Natural killer cell (primary cell): Measurements from ENCODE around the gene PTP4A2. TPM values are rescaled to one million over a fixed set of nuclear protein-coding genes. Genes with fewer than 3 reads are reported as not detected.
A peak's percentile ranks its signal among the peaks of the same experiment; 100 is the strongest.
"Not testable (repeated sequence)": the region's sequence is repeated elsewhere in the genome, so short reads cannot be mapped to it uniquely, and the experiment has no call there.

Experiments
- ATAC-seq, 3 donors: fragments of 150-1000 bp in 2 of 3; fragments of 200-7000 bp in 1 of 3; cut with Tn5 transposase; 1 replicate in 1 of 3; 2 replicates in 2 of 3; pipeline ENCODE4 v1.10.0; 2021; ENCODE audit warnings: mild to moderate bottlenecking in 2 of 3, moderate library complexity in 2 of 3
- DNase-seq, 2 donors: peaks; one replicate each; pipeline versions ENCODE4 v3.0.0 to v3.0.0-alpha.2; 2013 to 2021; ENCODE audit warnings: mixed read lengths in 1 of 2
- H3K27ac ChIP-seq: one replicate; pipeline ENCODE4 v1.5.1; 2013; ENCODE audit warnings: mild to moderate bottlenecking, low read length
- H3K27me3 ChIP-seq: one replicate; pipeline ENCODE4 v1.6.1; 2013; ENCODE audit warnings: low read length; ENCODE audit not compliant: control insufficient read depth, insufficient read depth
- H3K36me3 ChIP-seq: one replicate; pipeline ENCODE4 v1.6.1; 2013; ENCODE audit warnings: low read length; ENCODE audit not compliant: control insufficient read depth, insufficient read depth
- H3K4me1 ChIP-seq: one replicate; pipeline ENCODE4 v1.6.1; 2013; ENCODE audit warnings: low read length; ENCODE audit not compliant: control insufficient read depth, insufficient read depth
- H3K4me3 ChIP-seq: one replicate; pipeline ENCODE4 v1.5.1; 2013; ENCODE audit warnings: low read length
- H3K9me3 ChIP-seq: one replicate; pipeline ENCODE4 v1.6.1; 2013; ENCODE audit warnings: low read length; ENCODE audit not compliant: control insufficient read depth, insufficient read depth
- H3K27ac Mint-ChIP-seq, 2 donors: one replicate each; pipeline ENCODE4 v1.8.0; 2022; ENCODE audit warnings: mild to moderate bottlenecking in 2 of 2, mixed read lengths in 2 of 2, moderate library complexity in 1 of 2
- H3K27me3 Mint-ChIP-seq, 2 donors: one replicate each; pipeline ENCODE4 v1.8.0; 2022; ENCODE audit warnings: low read depth in 2 of 2, mixed read lengths in 2 of 2
- H3K36me3 Mint-ChIP-seq: one replicate; pipeline ENCODE4 v1.8.0; 2022; ENCODE audit warnings: mixed read lengths
- H3K4me1 Mint-ChIP-seq, 2 donors: one replicate each; pipeline ENCODE4 v1.8.0; 2022; ENCODE audit warnings: mixed read lengths in 2 of 2
- H3K4me3 Mint-ChIP-seq: one replicate; pipeline ENCODE4 v1.8.0; 2022; ENCODE audit warnings: mild to moderate bottlenecking, moderate library complexity, mixed read lengths
- H3K9me3 Mint-ChIP-seq, 2 donors: one replicate each; pipeline ENCODE4 v1.8.0; 2022; ENCODE audit warnings: mixed read lengths in 2 of 2
- WGBS: methylation state at CpG from one replicate; pipeline ENCODE4 v1.1.7; 2013; ENCODE audit warnings: missing lambda C conversion rate; ENCODE audit not compliant: insufficient coverage; 5-methylcytosine and 5-hydroxymethylcytosine counted together
- intact Hi-C: fragments of 100-400 bp; cut with micrococcal nuclease; formaldehyde crosslinking; loops from one replicate; pipeline ENCODE4 v1.14.2; 2022
- total RNA-seq, 4 donors: library from RNA; stranded (reverse); fragments of 120-200 nt in 1 of 4; gene quantifications; one replicate each; pipeline versions ENCODE4 v1.2.3 to v1.2.4, GENCODE V29; 2013 to 2022
- TF ChIP-seq, protein P1 (sequence below): fragments of 200-600 bp; IDR thresholded peaks from one replicate; pipeline ENCODE4 v1.8.0; 2022; ENCODE audit warnings: antibody characterized with exemption

PTP4A2 gene
- total RNA-seq, 3 donors from 2014 or later (not counting 1 experiment from before 2014, with no cell fraction given): 435 to 527 (median 443) TPM

GRCh38 chr1:31954607-31955283 lies 16.6 kb upstream of the PTP4A2 start:
- TF ChIP-seq, protein P1, sequence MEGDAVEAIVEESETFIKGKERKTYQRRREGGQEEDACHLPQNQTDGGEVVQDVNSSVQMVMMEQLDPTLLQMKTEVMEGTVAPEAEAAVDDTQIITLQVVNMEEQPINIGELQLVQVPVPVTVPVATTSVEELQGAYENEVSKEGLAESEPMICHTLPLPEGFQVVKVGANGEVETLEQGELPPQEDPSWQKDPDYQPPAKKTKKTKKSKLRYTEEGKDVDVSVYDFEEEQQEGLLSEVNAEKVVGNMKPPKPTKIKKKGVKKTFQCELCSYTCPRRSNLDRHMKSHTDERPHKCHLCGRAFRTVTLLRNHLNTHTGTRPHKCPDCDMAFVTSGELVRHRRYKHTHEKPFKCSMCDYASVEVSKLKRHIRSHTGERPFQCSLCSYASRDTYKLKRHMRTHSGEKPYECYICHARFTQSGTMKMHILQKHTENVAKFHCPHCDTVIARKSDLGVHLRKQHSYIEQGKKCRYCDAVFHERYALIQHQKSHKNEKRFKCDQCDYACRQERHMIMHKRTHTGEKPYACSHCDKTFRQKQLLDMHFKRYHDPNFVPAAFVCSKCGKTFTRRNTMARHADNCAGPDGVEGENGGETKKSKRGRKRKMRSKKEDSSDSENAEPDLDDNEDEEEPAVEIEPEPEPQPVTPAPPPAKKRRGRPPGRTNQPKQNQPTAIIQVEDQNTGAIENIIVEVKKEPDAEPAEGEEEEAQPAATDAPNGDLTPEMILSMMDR: no peak
- peaks cover 69% of the 10 kb centered on the region for H3K4me1 ChIP-seq
- H3K36me3 Mint-ChIP-seq: no peaks in the 10 kb centered on the region
- ATAC-seq (peak in 1 of 3 donors; percentile 49), DNase-seq (no peak)
- H3K4me1 Mint-ChIP-seq: peaks cover 53 to 61% of the 10 kb centered on the region in 2 donors
- no peaks in the 10 kb centered on the region for H3K36me3 ChIP-seq
- no peaks in the 10 kb centered on the region for H3K27me3 ChIP-seq
- H3K27ac ChIP-seq: peak overlapping the region; percentile 84
- intact Hi-C loops: no loop called here
- 70% methylated on average over 6 of the region's 6 CpGs for WGBS
- no peaks in the 10 kb centered on the region for H3K9me3 ChIP-seq
- H3K27me3 Mint-ChIP-seq: no peaks in the 10 kb centered on the region
- no peak overlapping the region for H3K4me3 Mint-ChIP-seq
- H3K9me3 Mint-ChIP-seq: peaks cover 0 to 2% of the 10 kb centered on the region in 2 donors
- peak overlapping the region; percentile 18 to 95 for H3K27ac Mint-ChIP-seq
- no peak overlapping the region for H3K4me3 ChIP-seq

DNA sequence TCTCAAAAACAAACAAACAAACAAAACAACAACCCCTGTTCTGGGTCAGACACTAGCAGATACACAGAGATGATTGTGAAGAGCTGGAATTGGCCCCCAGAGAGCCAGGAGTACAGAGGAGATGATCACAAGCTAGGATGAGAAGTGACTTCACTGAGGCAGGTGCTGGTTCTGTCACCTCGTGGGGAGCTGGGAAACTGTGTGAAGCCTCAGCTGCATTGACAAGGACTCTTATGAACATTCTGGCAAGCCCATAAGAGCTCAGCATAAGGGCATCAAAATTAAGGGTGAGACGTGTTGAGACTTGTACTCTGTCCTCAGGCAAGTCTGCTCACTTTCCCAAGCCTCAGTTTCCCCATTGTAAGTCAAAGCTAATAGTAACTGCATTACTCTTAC lies 14.7 kb upstream of the PTP4A2 start:
- Mint-ChIP-seq H3K27me3 (no peaks in the 10 kb centered on the region), H3K4me1 (peaks cover 46 to 53% of the 10 kb centered on the region in 2 donors), H3K27ac (peak overlapping the region; percentile 18 to 25), H3K4me3 (no peak overlapping the region), H3K9me3 (peaks cover 0 to 3% of the 10 kb centered on the region in 2 donors), H3K36me3 (no peaks in the 10 kb centered on the region)
- peak in 1 of 2 donors; percentile 27 for DNase-seq
- Histone ChIP-seq H3K4me3 (no peak overlapping the region), H3K36me3 (no peaks in the 10 kb centered on the region), H3K27me3 (no peaks in the 10 kb centered on the region), H3K27ac (no peak overlapping the region), H3K9me3 (no peaks in the 10 kb centered on the region), H3K4me1 (peaks cover 62% of the 10 kb centered on the region)
- WGBS: 53% methylated on average over 2 of the region's 2 CpGs
- intact Hi-C loops: no loop called here
- ATAC-seq: peak in 1 of 3 donors; percentile 40
- TF ChIP-seq, protein P1: no peak

DNA sequence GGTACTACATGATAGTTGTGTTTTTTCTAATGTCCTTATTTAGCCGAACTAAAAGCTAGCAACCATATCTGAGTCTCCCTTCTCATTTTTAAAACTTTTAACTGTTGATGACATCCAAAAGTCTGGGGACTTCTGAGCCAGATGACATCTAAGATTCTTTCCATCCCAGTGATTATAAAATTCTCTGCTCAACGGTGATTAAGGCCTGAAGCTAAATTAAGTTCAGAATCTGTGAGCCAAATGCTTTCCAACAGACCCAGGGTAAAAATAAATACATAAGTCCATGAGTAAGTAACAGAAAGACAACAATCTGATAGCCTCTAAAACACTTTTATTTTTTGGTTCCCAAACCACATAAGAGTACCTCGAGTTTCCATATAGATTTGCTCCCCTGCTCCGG lies 13.1 kb upstream of the PTP4A2 start:
- intact Hi-C loops: no loop called here
- H3K9me3 Mint-ChIP-seq: peaks cover 0 to 3% of the 10 kb centered on the region in 2 donors
- TF ChIP-seq, protein P1: no peak
- Histone ChIP-seq H3K27ac (no peak overlapping the region), H3K36me3 (no peaks in the 10 kb centered on the region), H3K4me1 (peaks cover 47% of the 10 kb centered on the region), H3K4me3 (no peak overlapping the region), H3K9me3 (no peaks in the 10 kb centered on the region), H3K27me3 (no peaks in the 10 kb centered on the region)
- no peaks in the 10 kb centered on the region for H3K36me3 Mint-ChIP-seq
- WGBS: 93% methylated on average over 3 of the region's 4 CpGs
- ATAC-seq (no peak), DNase-seq (no peak)
- H3K27ac Mint-ChIP-seq: no peak overlapping the region
- peaks cover 47 to 50% of the 10 kb centered on the region in 2 donors for H3K4me1 Mint-ChIP-seq
- no peak overlapping the region for H3K4me3 Mint-ChIP-seq
- H3K27me3 Mint-ChIP-seq: no peaks in the 10 kb centered on the region

DNA sequence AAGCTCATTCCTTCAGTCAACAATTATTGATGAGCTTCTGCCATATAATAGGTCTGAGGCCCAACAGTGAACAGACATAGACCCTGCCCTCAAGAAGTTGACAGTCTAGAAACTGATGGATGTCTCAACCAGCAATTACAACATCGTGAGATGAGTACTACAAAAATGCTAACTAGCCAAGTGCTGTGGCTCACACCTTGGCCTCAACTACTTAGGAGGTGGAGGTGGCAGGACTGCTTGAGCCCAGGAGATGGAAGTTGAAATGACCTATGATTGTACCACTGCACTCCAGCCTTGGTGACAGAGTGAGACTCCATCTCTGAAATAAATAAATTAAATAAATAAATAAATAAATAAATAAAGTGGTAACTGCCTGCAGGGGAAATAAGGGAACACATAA lies 11.7 kb upstream of the PTP4A2 start:
- H3K4me1 Mint-ChIP-seq: peaks cover 37 to 43% of the 10 kb centered on the region in 2 donors
- H3K27me3 ChIP-seq: no peaks in the 10 kb centered on the region
- no peaks in the 10 kb centered on the region for H3K27me3 Mint-ChIP-seq
- peaks cover 0 to 3% of the 10 kb centered on the region in 2 donors for H3K9me3 Mint-ChIP-seq
- 50% methylated on average over 1 of the region's 1 CpG for WGBS
- peak overlapping the region; percentile 53 to 59 for H3K27ac Mint-ChIP-seq
- no peaks in the 10 kb centered on the region for H3K36me3 Mint-ChIP-seq
- H3K9me3 ChIP-seq: no peaks in the 10 kb centered on the region
- no peak overlapping the region for H3K27ac ChIP-seq
- H3K4me3 ChIP-seq: no peak overlapping the region
- peak overlapping the region; percentile 17 for H3K4me3 Mint-ChIP-seq
- intact Hi-C loops: no loop called here
- peak in 2 of 3 donors; percentile 80 to 87 for ATAC-seq
- no peaks in the 10 kb centered on the region for H3K36me3 ChIP-seq
- DNase-seq: no peak
- H3K4me1 ChIP-seq: peaks cover 47% of the 10 kb centered on the region
- TF ChIP-seq, protein P1: no peak

GRCh38 chr1:31945677-31946076 lies 7.5 kb upstream of the PTP4A2 start:
- H3K9me3 Mint-ChIP-seq, H3K4me3 ChIP-seq, H3K27me3 Mint-ChIP-seq, H3K9me3 ChIP-seq, H3K27me3 ChIP-seq, intact Hi-C loops, H3K36me3 Mint-ChIP-seq, ATAC-seq, H3K27ac ChIP-seq, DNase-seq, H3K36me3 ChIP-seq: not testable (repeated sequence)
- H3K4me1 ChIP-seq: peaks cover 64% of the 10 kb centered on the region
- Mint-ChIP-seq H3K27ac (peak overlapping the region; percentile 71 to 91), H3K4me3 (peak overlapping the region; percentile 59), H3K4me1 (peaks cover 41 to 50% of the 10 kb centered on the region in 2 donors)
- 100% methylated on average over 9 of the region's 10 CpGs for WGBS
